ENCODE data around the gene R3HDM2. TPM values are rescaled to one million over a fixed set of nuclear protein-coding genes. Genes with fewer than 3 reads are reported as not detected.
A peak's percentile ranks its signal among the peaks of the same experiment; 100 is the strongest.

R3HDM2 gene
- total RNA-seq, 4 donors from 2014 or later = 26.3 to 56.9 (median 33.3) TPM

DNA sequence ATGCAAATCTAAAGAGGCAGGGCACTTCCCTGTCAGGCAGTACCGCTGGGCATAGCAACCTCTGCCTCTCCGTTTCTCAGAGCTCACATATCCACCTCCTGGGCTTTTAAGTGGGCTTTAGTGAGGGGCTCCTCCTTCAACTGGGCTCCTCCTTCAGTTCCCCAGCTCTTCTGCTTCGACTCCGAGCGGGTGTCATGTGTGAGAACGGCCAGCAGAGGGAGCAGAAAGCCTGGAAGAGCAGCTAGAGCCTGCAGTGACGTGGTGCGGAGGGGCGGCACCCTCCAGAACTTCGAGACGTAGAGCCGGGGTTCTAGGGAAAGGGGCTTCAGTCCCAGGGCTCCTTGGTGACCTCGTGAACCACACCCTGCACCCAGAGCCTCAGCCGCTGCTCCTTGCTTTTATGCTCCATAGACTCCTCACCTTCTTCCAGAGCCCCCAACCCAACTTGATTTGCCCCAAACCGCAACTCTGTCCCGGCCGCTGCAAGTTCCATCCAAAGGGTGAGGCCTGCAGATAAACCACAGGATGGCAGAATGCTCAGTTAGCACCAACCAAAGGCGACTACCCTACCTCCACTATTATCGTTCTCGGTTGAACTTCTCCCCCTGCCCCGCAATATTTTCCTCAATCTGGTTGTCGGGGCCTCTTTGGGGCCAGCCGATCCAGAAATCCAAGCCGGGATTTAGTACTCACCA, 28.4 kb upstream of the R3HDM2 start:
- H3K36me3 ChIP-seq = no peaks in the 10 kb centered on the region
- H3K4me1 ChIP-seq = peaks cover 19 to 46% (median 31%) of the 10 kb centered on the region in 4 donors
- H3K27ac ChIP-seq = peak overlapping the region; percentile 84 to 88 (median 88)
- in situ Hi-C loops (cut with MboI; ENCODE audit: low pct_ligation_motif_present in 1 of 4, low pct_unique_long_range_greater_than_20kb in 1 of 4, low sequenced_read_pairs in 3 of 4) = no loop called here
- TF ChIP-seq EP300 (IDR thresholded peaks at IDR 0.05; ENCODE audit: low read depth) = no peak
- peak; percentile 41 for TF ChIP-seq POLR2A (IDR thresholded peaks at IDR 0.05)
- TF ChIP-seq, protein P1, sequence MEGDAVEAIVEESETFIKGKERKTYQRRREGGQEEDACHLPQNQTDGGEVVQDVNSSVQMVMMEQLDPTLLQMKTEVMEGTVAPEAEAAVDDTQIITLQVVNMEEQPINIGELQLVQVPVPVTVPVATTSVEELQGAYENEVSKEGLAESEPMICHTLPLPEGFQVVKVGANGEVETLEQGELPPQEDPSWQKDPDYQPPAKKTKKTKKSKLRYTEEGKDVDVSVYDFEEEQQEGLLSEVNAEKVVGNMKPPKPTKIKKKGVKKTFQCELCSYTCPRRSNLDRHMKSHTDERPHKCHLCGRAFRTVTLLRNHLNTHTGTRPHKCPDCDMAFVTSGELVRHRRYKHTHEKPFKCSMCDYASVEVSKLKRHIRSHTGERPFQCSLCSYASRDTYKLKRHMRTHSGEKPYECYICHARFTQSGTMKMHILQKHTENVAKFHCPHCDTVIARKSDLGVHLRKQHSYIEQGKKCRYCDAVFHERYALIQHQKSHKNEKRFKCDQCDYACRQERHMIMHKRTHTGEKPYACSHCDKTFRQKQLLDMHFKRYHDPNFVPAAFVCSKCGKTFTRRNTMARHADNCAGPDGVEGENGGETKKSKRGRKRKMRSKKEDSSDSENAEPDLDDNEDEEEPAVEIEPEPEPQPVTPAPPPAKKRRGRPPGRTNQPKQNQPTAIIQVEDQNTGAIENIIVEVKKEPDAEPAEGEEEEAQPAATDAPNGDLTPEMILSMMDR (IDR thresholded peaks at IDR 0.05) = peak; percentile 95 to 100 (median 95)
- TF ChIP-seq POLR2AphosphoS5 (IDR thresholded peaks at IDR 0.05) = peak in 1 of 3 donors; percentile 41
- peak; percentile 95 for DNase-seq
- H3K4me3 ChIP-seq = peak overlapping the region; percentile 27 to 84 (median 46)
- H3K27me3 ChIP-seq = peaks cover 15% of the 10 kb centered on the region
- no peaks in the 10 kb centered on the region for H3K9me3 ChIP-seq
- WGBS, 2 donors (ENCODE audit: low coverage in 1 of 2) = 1% methylated on average over 24 of the region's 24 CpGs; no CpG with 5 or more reads in 1 of the 2 donors
- intact Hi-C loops (cut with DNase I; ENCODE audit: low total_unique reads) = no loop called here

DNA sequence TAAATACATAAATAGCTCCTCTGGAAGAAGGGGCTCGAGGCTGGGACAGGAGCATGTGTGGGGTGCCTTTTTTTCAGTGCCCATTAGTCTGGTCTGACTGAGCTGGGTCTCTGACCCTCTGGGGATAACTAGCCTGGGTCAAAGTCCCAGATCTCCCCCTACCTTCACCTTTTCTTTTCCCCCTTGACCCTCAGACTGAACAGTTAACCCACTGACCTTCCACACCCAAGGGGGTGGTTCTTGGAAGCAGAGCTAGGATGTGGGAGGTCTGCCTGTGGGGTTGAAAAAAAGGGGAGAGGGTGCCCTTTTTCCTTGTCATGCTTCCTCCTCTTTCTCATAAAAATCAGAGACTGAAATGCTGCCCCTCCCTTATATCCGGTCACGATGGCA, 27.8 kb upstream of the R3HDM2 start:
- 24 to 57% methylated on average over 1 to 3 of the region's 3 CpGs for WGBS, 2 donors (ENCODE audit: low coverage in 1 of 2)

GRCh38 chr12:57456737-57457490, 26.1 kb upstream of the R3HDM2 start:
- H3K4me3 ChIP-seq = no peak overlapping the region
- intact Hi-C loops (cut with DNase I; ENCODE audit: low total_unique reads) (no loop called here), in situ Hi-C loops (cut with MboI; ENCODE audit: low pct_ligation_motif_present in 1 of 4, low pct_unique_long_range_greater_than_20kb in 1 of 4, low sequenced_read_pairs in 3 of 4) (no loop called here)
- H3K4me1 ChIP-seq = peaks cover 27 to 44% (median 35%) of the 10 kb centered on the region in 4 donors
- no peaks in the 10 kb centered on the region for H3K36me3 ChIP-seq
- no peak overlapping the region for H3K27ac ChIP-seq
- H3K27me3 ChIP-seq = peaks cover 15% of the 10 kb centered on the region
- no peak for TF ChIP-seq EP300 (IDR thresholded peaks at IDR 0.05; ENCODE audit: low read depth)
- TF ChIP-seq, protein P1 (IDR thresholded peaks at IDR 0.05) = no peak
- TF ChIP-seq POLR2A (IDR thresholded peaks at IDR 0.05) = no peak
- no peak for TF ChIP-seq POLR2AphosphoS5 (IDR thresholded peaks at IDR 0.05)
- H3K9me3 ChIP-seq = no peaks in the 10 kb centered on the region
- DNase-seq = no peak
- 86% methylated on average over 3 to 6 of the region's 6 CpGs for WGBS, 2 donors (ENCODE audit: low coverage in 1 of 2)

More for the DNA sequence above, 27.8 kb upstream of the R3HDM2 start:
- intact Hi-C loops (cut with DNase I; ENCODE audit: low total_unique reads) (no loop called here), in situ Hi-C loops (cut with MboI; ENCODE audit: low pct_ligation_motif_present in 1 of 4, low pct_unique_long_range_greater_than_20kb in 1 of 4, low sequenced_read_pairs in 3 of 4) (no loop called here)
- Histone ChIP-seq H3K36me3 (no peaks in the 10 kb centered on the region), H3K27ac (peak overlapping the region; percentile 84 to 88 (median 88)), H3K4me3 (peak overlapping the region in 3 of 4 donors; percentile 37 to 84 (median 56)), H3K27me3 (peaks cover 15% of the 10 kb centered on the region), H3K9me3 (no peaks in the 10 kb centered on the region), H3K4me1 (peaks cover 19 to 46% (median 31%) of the 10 kb centered on the region in 4 donors)
- DNase-seq = no peak
- no peak for TF ChIP-seq EP300 (IDR thresholded peaks at IDR 0.05; ENCODE audit: low read depth)

- intact Hi-C loops (cut with DNase I; ENCODE audit: low total_unique reads) = no loop called here
- in situ Hi-C loops (cut with MboI; ENCODE audit: low pct_ligation_motif_present in 1 of 4, low pct_unique_long_range_greater_than_20kb in 1 of 4, low sequenced_read_pairs in 3 of 4) = no loop called here
- Histone ChIP-seq H3K36me3 (no peaks in the 10 kb centered on the region), H3K9me3 (no peaks in the 10 kb centered on the region), H3K27me3 (peaks cover 12% of the 10 kb centered on the region), H3K4me1 (peaks cover 25 to 38% (median 30%) of the 10 kb centered on the region in 4 donors), H3K4me3 (no peak overlapping the region), H3K27ac (no peak overlapping the region)
- TF ChIP-seq, protein P1 (IDR thresholded peaks at IDR 0.05) = peak; percentile 44 to 61 (median 51)
- no peak for TF ChIP-seq POLR2AphosphoS5 (IDR thresholded peaks at IDR 0.05)
- DNase-seq = no peak
- 36 to 60% methylated on average over 1 to 12 of the region's 15 CpGs for WGBS, 2 donors (ENCODE audit: low coverage in 1 of 2)
These were observed 25.4 kb upstream of the R3HDM2 start for GRCh38 chr12:57456145-57456700.

Data from transverse colon (tissue), 4 donors.